ENCODE results near the gene LONP2.

The LONP2 gene

DNA sequence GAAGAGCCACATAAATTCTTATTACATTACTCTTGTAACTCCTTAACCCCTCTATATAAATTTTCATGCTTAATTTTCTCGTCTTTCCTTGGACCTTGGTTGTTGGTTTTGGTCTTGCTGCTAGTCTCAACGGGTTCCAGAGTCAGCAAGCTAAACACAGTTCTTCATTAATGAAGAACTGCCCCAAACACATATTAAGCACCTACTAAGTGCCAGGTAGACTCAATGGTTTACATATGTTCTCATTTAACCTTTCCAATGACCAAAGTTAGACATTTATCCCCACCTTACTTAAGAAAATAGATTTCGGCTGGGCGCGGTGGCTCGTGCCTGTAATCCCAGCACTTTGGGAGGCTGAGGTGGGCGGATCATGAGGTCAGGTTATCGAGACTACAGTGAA lies 126.1 kb downstream of the LONP2 start:
- TF ChIP-seq, protein P1, sequence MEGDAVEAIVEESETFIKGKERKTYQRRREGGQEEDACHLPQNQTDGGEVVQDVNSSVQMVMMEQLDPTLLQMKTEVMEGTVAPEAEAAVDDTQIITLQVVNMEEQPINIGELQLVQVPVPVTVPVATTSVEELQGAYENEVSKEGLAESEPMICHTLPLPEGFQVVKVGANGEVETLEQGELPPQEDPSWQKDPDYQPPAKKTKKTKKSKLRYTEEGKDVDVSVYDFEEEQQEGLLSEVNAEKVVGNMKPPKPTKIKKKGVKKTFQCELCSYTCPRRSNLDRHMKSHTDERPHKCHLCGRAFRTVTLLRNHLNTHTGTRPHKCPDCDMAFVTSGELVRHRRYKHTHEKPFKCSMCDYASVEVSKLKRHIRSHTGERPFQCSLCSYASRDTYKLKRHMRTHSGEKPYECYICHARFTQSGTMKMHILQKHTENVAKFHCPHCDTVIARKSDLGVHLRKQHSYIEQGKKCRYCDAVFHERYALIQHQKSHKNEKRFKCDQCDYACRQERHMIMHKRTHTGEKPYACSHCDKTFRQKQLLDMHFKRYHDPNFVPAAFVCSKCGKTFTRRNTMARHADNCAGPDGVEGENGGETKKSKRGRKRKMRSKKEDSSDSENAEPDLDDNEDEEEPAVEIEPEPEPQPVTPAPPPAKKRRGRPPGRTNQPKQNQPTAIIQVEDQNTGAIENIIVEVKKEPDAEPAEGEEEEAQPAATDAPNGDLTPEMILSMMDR (IDR thresholded peaks at IDR 0.05): no peak

DNA sequence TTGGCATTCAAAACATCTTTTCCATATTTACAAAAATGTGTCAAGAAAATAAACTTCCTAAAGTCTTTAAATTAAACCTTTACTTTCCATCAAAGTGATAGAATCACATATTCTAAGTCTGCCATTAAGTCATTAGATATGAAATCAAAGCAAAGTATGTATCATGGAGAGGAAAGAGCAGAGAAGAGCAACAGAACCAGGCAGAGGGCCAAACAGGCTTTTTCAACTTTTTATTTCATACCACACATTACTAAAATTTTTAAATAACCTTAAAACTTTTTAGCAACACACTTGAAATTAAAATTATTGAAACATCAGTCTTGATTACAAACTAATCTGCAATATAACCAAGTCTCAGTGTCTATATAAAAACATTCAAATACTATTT lies 127.3 kb downstream of the LONP2 start:
- TF ChIP-seq, protein P1 (IDR thresholded peaks at IDR 0.05): no peak

DNA sequence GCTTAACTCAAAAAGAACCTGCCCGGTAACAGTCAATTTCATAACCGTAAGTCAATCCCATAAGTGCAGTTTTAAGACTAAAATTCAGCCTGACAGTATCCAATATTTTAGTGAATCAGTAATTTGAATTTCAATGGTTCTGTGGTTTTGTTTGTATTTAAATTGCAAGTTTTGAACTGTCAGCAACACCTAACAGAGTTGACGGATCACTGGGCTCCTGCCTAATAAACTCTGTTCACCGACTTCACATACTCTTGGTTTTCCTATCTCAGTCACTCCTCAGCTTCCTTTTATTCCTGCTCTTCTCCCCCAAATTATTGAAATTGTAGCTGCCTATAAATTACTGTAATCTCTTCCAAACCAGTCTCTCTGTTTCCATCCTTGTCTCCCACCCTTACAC lies 128.6 kb downstream of the LONP2 start:
- TF ChIP-seq, protein P1 (IDR thresholded peaks at IDR 0.05): no peak

DNA sequence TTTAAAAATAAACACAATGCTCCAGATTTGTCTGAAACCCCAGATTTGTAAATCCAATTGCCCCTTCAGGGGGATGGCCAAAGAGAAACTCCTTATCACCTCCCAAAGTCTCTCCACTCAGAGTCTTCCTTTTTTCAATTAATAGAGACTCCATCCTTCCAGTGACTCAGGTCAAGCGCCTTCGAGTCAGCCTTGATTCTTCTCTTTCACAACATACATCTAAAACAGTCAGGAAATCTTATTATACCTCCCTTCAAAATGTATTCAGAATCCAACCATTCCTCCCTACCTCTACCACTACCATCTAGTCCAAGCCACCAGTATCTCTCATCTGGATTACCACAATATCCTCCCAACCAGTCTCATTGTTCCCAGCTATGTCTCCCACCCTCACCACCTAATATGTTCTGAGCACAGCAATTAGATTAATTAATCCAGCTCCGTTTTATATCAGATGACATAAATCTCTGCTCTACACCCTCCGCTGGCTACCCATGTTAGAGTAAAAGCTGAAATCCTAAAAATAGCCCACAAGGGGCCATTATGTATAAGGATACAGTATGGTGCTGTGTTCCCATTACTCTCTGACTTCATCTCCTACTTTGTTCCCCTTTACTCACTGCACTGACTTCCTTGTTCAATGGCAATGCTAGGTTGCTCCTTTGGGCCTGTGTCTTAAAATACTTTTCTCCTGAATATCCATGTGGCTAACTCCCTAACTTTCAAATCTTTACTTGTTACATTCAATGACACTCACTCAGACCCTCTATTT lies 129.3 kb downstream of the LONP2 start:
- TF ChIP-seq, protein P1 (IDR thresholded peaks at IDR 0.05): no peak

DNA sequence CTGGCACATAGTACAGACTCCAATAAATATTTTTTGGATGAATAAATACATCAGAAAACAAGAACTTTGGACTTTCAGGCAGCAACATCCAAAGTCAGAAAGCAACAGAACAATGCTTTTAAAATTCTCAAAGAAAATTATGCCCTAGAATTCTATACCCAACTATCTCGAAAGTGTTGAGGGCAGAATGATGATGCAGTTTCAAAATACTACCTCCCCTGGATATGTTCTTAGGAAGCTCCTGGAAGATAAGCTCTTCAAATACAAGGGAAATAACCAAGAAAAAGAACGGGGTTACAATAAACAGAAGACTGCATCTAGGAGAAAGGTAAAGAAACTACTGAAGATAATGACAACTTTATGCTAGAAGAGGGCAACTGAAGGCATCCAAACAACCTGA lies 130.2 kb downstream of the LONP2 start:
- TF ChIP-seq, protein P1 (IDR thresholded peaks at IDR 0.05): no peak

DNA sequence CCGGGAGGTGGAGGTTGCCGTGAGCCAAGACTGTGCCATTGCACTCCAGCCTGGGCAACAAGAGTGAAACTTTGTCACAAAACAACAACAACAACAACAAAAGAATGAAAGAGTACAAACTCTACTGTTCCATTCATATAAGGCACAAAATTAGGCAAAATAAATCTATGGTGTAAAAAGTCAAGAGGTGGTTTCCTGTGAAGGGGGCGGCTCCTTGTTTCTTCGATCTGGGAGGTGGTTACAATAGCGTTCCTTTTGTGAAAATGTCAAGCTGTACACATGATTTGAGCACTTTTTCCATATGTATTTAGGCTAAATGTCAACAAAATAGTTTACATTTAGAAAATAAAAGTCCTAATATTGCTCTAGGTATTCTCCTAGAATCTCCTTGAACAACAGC lies 134.2 kb downstream of the LONP2 start:
- TF ChIP-seq, protein P1 (IDR thresholded peaks at IDR 0.05): no peak

DNA sequence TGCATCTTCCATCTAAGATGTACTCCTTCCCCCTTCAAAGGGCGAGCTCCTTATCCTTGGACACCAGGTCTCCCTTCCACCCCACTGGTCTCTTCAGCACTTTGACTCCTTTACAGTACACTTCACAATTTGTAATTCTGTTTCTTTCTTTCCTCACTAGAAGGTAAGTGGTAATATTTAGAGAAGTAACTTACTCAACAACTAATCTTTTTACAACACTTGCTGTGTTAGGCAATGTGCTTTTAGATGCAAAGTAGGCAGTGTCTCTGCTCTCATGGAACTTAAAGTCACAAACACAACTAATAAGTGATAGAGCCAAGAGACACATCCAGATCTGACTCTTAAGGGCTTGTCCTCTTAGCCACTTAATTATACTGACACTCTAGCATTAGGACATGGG lies 134.7 kb downstream of the LONP2 start:
- TF ChIP-seq, protein P1 (IDR thresholded peaks at IDR 0.05): no peak

DNA sequence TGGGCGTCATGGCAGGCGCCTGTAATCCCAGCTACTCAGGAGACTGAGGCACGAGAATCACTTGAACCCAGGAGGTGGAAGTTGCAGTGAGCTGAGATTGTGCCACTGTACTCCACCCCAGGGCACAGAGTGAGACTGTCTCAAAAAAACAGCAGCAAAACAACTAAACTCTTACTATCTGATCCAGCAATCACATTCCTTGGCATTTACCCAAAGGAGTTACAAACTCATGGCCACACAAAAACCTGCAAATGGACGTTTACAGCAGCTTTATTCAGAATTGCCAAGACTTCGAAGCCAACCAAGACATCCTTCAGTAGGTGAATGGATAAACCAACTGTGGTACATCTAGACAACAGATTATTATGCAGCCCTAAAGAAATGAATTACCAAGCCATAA lies 137.1 kb downstream of the LONP2 start:
- TF ChIP-seq, protein P1 (IDR thresholded peaks at IDR 0.05): no peak

Data from LNCAP (cell line).